ENCODE measurements around the gene IER5. TPM values are rescaled to one million over a fixed set of nuclear protein-coding genes. Genes with fewer than 3 reads are reported as not detected.

The IER5 gene
- total and polyA plus RNA-seq, 9 of the 15 experiments (the other 6 are each of a cell fraction or from before 2014, with no cell fraction given), result 2.4 to 32.1 (median 12.0) TPM

GRCh38 chr1:181106479-181106878 is 18.0 kb downstream of the IER5 start:
- H3K9ac ChIP-seq (ENCODE audit: insufficient read depth in 1 of 2, low read depth in 2 of 2, low read length in 2 of 2), result no peak overlapping the region
- no peak overlapping the region for H3K4me2 ChIP-seq (ENCODE audit: insufficient read depth, low read length)
- ChIA-PET POLR2A (interaction anchor here (0.7 to 12.3 kb wide), 6 partner anchors 7 to 63 kb away, joined by 3 to 257 read pairs (median 13); partner anchors contain the start of gene IER5), CTCF (ENCODE audit: low intra/inter-chr PET ratio) (no interaction called here)
- no peak overlapping the region for H3K4me3 ChIP-seq
- peaks cover 22 to 54% of the 10 kb centered on the region in 2 experiments for H3K4me1 ChIP-seq (replicated peaks in 1 of 2; ENCODE audit: control insufficient read depth in 2 of 2, insufficient read depth in 2 of 2, low read length in 2 of 2)
- H2AFZ ChIP-seq (ENCODE audit: low read depth, low read length), result peak overlapping the region; percentile 32
- no peaks in the 10 kb centered on the region for H3K36me3 ChIP-seq (ENCODE audit: control insufficient read depth, insufficient read depth, low read length)
- in situ Hi-C loops (cut with MboI) (no loop called here), intact Hi-C loops (cut with micrococcal nuclease) (no loop called here)
- WGBS (ENCODE audit: insufficient coverage, low coverage, missing lambda C conversion rate), result 33% methylated on average over 6 of the region's 6 CpGs
- H4K20me1 ChIP-seq (replicated peaks; ENCODE audit: control insufficient read depth, insufficient read depth, low read length), result no peaks in the 10 kb centered on the region
- H3K79me2 ChIP-seq (ENCODE audit: control insufficient read depth, insufficient read depth, low read length), result peaks cover 4% of the 10 kb centered on the region; the same call in 1 of the 3 replicates
- FAIRE-seq (no peak), DNase-seq (ENCODE audit: extremely low read depth in 1 of 4, low spot score in 3 of 4) (no peak), ATAC-seq (no peak)
- H3K9me1 ChIP-seq (ENCODE audit: control insufficient read depth, insufficient read depth, low read length), result no peaks in the 10 kb centered on the region
- no TSS peak for BruUV-seq (replicated peaks)
- no peak overlapping the region for H3K27ac ChIP-seq (ENCODE audit: extremely low read depth, low read depth, low read length)
- H3K9me3 ChIP-seq (replicated peaks; ENCODE audit: control insufficient read depth, insufficient read depth, low read depth, low read length), result no peaks in the 10 kb centered on the region
- TF ChIP-seq TFE3 (CRISPR knock-in tag; IDR thresholded peaks at IDR 0.05), result no peak
- no peak for TF ChIP-seq BRD9 (IDR thresholded peaks at IDR 0.05; ENCODE audit: low read depth, partially characterized antibody)
- no peak for TF ChIP-seq RBM17 (IDR thresholded peaks at IDR 0.05; ENCODE audit: borderline replicate concordance, low read depth, low read length)
- TF ChIP-seq ELK1 (CRISPR knock-in tag; IDR thresholded peaks at IDR 0.05), result no peak
- TF ChIP-seq POLR2G (IDR thresholded peaks at IDR 0.05; ENCODE audit: low read depth, low read length), result no peak
- TF ChIP-seq MEF2D (tag; conservative IDR thresholded peaks at IDR 0.05; ENCODE audit: low read depth), result no peak
- no peaks in the 10 kb centered on the region for H3K27me3 ChIP-seq (ENCODE audit: control insufficient read depth in 2 of 2, insufficient read depth in 2 of 2, low read length in 2 of 2)
